AG04450 (cell line): ENCODE data around the gene PACRG. TPM values are rescaled to one million over a fixed set of nuclear protein-coding genes. Genes with fewer than 3 reads are reported as not detected.

ENCODE experiments used
- CTCF ChIA-PET: fragments of 300-600, 350-600 bp; formaldehyde crosslinking; extraction: SDS; loops from one replicate; lab custom pipeline; 2022; ENCODE audit warnings: antibody characterized with exemption, inconsistent platforms; lab: Charles Lee
- POLR2A ChIA-PET: fragments of 350-600 bp; formaldehyde crosslinking; extraction: SDS; loops from one replicate; lab custom pipeline; 2021; ENCODE audit warnings: antibody characterized with exemption, inconsistent platforms; lab: Yijun Ruan, JAX
- DNase-seq: peaks from one replicate; pipeline ENCODE4 v3.0.0-alpha.2; 2011; ENCODE audit warnings: low read depth, low spot score
- H3K27ac ChIP-seq: one replicate; pipeline ENCODE4 v1.5.1; 2012; ENCODE audit warnings: low read depth, low read length, control low read depth
- H3K27me3 ChIP-seq: one replicate; pipeline ENCODE4 v1.6.0; 2012; ENCODE audit warnings: low read length; ENCODE audit not compliant: control insufficient read depth, insufficient read depth
- H3K4me3 ChIP-seq: 2 replicates; pipeline ENCODE4 v1.5.1; 2011; ENCODE audit warnings: mild to moderate bottlenecking, low read depth, low read length, control low read depth
- H3K9me3 ChIP-seq: 2 replicates; pipeline ENCODE4 v1.5.1; 2012; ENCODE audit warnings: low read length; ENCODE audit not compliant: control insufficient read depth, insufficient read depth
- polyA plus RNA-seq: library from polyadenylated mRNA; depleted of rRNA; stranded (reverse); fragments of >200 nt; gene quantifications from 2 replicates; pipeline ENCODE4 v1.2.3, GENCODE V29; 2011
- TF ChIP-seq, protein P1 (sequence below): IDR thresholded peaks from 2 replicates; pipeline ENCODE4 v1.5.1; 2011; ENCODE audit warnings: low read depth, low read length, control low read depth, inconsistent platforms

The PACRG gene
- polyA plus RNA-seq, 1 experiment, result not detected

DNA sequence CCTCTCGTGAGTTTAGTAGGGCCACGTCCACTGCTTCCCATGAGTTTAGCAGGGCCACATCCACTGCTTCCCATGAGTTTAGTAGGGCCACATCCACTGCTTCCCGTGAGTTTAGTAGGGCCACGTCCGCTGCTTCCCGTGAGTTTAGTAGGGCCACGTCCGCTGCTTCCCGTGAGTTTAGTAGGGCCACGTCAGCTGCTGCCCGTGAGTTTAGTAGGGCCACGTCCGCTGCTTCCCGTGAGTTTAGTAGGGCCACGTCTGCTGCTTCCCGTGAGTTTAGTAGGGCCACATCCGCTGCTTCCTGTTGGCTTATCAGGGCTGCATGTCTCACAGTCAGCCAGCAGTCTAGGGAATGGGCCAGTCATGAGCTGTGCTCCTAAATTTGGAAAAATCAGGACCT, 573.1 kb downstream of the PACRG start:
- Histone ChIP-seq H3K27ac (no peak overlapping the region), H3K27me3 (no peaks in the 10 kb centered on the region), H3K4me3 (no peak overlapping the region), H3K9me3 (peaks cover 16% of the 10 kb centered on the region)
- no peak for DNase-seq
- CTCF ChIA-PET, result no interaction called here
- POLR2A ChIA-PET, result no interaction called here
- TF ChIP-seq, protein P1, sequence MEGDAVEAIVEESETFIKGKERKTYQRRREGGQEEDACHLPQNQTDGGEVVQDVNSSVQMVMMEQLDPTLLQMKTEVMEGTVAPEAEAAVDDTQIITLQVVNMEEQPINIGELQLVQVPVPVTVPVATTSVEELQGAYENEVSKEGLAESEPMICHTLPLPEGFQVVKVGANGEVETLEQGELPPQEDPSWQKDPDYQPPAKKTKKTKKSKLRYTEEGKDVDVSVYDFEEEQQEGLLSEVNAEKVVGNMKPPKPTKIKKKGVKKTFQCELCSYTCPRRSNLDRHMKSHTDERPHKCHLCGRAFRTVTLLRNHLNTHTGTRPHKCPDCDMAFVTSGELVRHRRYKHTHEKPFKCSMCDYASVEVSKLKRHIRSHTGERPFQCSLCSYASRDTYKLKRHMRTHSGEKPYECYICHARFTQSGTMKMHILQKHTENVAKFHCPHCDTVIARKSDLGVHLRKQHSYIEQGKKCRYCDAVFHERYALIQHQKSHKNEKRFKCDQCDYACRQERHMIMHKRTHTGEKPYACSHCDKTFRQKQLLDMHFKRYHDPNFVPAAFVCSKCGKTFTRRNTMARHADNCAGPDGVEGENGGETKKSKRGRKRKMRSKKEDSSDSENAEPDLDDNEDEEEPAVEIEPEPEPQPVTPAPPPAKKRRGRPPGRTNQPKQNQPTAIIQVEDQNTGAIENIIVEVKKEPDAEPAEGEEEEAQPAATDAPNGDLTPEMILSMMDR, result no peak

DNA sequence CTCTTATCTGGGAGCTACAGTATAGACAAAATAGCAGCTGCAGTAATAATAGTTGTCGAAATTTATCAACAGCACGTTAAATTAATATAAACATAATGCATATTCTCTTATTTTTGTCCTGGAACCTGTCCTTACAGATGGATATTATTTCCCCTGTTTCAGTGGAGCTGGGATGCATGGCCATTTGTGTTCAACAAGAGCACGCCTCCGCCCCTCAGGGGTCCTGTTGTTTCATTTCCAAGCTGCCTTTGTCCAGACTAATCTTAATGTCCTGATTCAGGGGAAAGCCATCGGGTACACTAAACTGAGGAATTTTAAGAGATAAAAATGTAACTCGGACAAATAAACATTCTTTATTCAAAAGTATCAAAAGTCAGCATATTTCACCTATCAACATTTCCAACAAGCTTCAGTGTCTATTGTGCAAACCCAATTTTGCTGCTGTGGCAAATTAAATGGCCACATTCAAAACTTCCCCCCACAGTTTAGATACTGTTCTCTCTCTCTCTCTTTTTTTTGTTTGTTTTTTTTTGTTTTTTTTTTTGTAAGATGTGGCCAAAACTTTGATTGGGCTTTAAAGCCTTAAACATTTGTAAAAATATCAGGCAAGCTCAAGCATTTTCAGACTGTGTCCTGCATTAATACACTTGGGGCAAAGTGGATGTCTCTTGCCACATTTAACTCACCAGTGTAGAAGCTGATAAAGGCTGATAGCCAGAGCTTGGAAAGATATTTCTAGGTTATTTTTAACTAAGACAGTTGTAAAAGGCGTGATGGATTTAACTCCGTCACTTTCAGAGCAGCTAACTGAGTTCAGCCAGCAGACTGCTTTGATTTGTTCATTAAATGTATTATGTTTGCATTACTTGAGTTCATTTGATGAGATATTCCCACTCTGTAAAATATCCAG, 574.2 kb downstream of the PACRG start:
- Histone ChIP-seq H3K4me3 (no peak overlapping the region), H3K9me3 (peaks cover 16% of the 10 kb centered on the region), H3K27ac (no peak overlapping the region), H3K27me3 (no peaks in the 10 kb centered on the region)
- ChIA-PET CTCF (no interaction called here), POLR2A (no interaction called here)
- DNase-seq, result no peak
- TF ChIP-seq, protein P1, result no peak

DNA sequence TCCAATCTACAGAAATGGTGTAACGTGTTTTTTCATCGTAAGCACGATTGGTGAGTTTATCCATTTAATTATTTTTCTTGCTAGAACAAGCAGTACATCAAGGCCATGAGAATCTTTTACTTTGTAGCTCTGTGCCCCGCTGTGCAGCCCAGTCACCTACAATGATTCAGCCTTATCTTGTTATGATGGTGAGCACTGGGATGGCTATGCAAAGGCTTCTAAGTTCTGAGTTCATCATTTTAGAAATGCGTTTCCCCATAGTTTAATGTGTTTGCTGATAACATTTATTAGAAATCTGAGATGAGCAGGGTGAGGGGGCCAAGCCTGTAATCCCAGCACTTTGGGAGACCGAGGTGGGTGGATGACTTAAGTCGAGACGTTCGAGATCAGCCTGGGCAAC, 575.0 kb downstream of the PACRG start:
- H3K4me3 ChIP-seq, result no peak overlapping the region
- DNase-seq, result no peak
- POLR2A ChIA-PET, result no interaction called here
- H3K9me3 ChIP-seq, result peaks cover 16% of the 10 kb centered on the region
- CTCF ChIA-PET, result no interaction called here
- TF ChIP-seq, protein P1, result no peak
- no peak overlapping the region for H3K27ac ChIP-seq
- no peaks in the 10 kb centered on the region for H3K27me3 ChIP-seq

DNA sequence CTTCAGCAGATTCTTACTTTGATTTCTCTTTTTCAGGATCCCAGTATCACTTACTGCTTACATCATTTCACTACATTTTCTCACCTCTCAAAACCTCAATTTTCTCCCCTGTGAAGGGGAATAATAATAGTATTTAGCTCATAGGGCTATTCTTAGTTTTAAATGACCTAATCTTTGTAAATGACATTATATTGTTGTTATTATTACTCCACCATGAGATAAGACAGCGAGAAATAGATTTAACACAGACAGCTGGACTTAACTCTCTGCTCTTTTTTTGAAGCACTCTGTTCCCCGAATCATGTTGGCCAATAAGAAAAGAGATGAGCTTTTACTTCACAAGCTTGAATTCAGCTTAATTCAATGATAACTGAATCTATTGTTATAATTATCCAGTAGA, 578.2 kb downstream of the PACRG start:
- TF ChIP-seq, protein P1, result no peak
- H3K27me3 ChIP-seq, result no peaks in the 10 kb centered on the region
- DNase-seq, result no peak
- POLR2A ChIA-PET, result no interaction called here
- no peak overlapping the region for H3K27ac ChIP-seq
- no peak overlapping the region for H3K4me3 ChIP-seq
- peaks cover 16% of the 10 kb centered on the region for H3K9me3 ChIP-seq
- CTCF ChIA-PET, result no interaction called here
